CD4-positive, CD25-positive, alpha-beta regulatory T cell (primary cell): Measurements from ENCODE around the gene DVL1. TPM values are rescaled to one million over a fixed set of nuclear protein-coding genes. Genes with fewer than 3 reads are reported as not detected.

Source experiments
- ATAC-seq, 2 donors: fragments of 150-1000 bp; cut with Tn5 transposase; one replicate each; pipeline ENCODE4 v1.10.0; 2021; ENCODE audit warnings: low read depth in 2 of 2, moderate number of reproducible peaks in 2 of 2, moderate library complexity in 1 of 2
- DNase-seq, 3 donors: peaks; one replicate each; pipeline versions ENCODE4 v3.0.0 to v3.0.0-alpha.2; 2012 to 2022; ENCODE audit warnings: mixed read lengths in 1 of 3
- H3K27ac ChIP-seq: one replicate; pipeline ENCODE4 v1.7.0; 2013; ENCODE audit warnings: mild to moderate bottlenecking, low read length; ENCODE audit not compliant: insufficient read depth, poor library complexity, severe bottlenecking
- H3K27me3 ChIP-seq: one replicate; pipeline ENCODE4 v1.7.0; 2013; ENCODE audit warnings: low read length; ENCODE audit not compliant: control insufficient read depth, insufficient read depth
- H3K36me3 ChIP-seq: one replicate; pipeline ENCODE4 v1.7.0; 2013; ENCODE audit warnings: mild to moderate bottlenecking, low read length, moderate library complexity; ENCODE audit not compliant: control insufficient read depth, insufficient read depth
- H3K4me1 ChIP-seq: 2 replicates; pipeline ENCODE4 v1.7.0; 2013; ENCODE audit warnings: mild to moderate bottlenecking, low read length; ENCODE audit not compliant: insufficient read depth, control insufficient read depth, poor library complexity, severe bottlenecking
- H3K4me3 ChIP-seq: one replicate; pipeline ENCODE4 v1.7.0; 2013; ENCODE audit warnings: low read depth, mild to moderate bottlenecking, low read length, moderate library complexity
- H3K9me3 ChIP-seq, 2 experiments: 1 replicate in 1 of 2; 2 replicates in 1 of 2; pipeline ENCODE4 v1.7.0; 2013; ENCODE audit warnings: low read length in 2 of 2, mild to moderate bottlenecking in 1 of 2, moderate library complexity in 1 of 2; ENCODE audit not compliant: control insufficient read depth in 2 of 2
- H3K27ac Mint-ChIP-seq, 3 donors: one replicate each; pipeline ENCODE4 v1.8.0; 2020 to 2022; ENCODE audit warnings: mild to moderate bottlenecking in 3 of 3, mixed read lengths in 3 of 3, moderate library complexity in 2 of 3
- H3K27me3 Mint-ChIP-seq: one replicate; pipeline ENCODE4 v1.8.0; 2022; ENCODE audit warnings: mild to moderate bottlenecking, mixed read lengths
- H3K36me3 Mint-ChIP-seq: one replicate; pipeline ENCODE4 v1.8.0; 2020; ENCODE audit warnings: mixed read lengths
- H3K4me1 Mint-ChIP-seq, 4 donors: one replicate each; pipeline ENCODE4 v1.8.0; 2020 to 2022; ENCODE audit warnings: mixed read lengths in 4 of 4, mild to moderate bottlenecking in 1 of 4
- H3K4me3 Mint-ChIP-seq, 4 donors: one replicate each; pipeline ENCODE4 v1.8.0; 2020 to 2022; ENCODE audit warnings: mild to moderate bottlenecking in 4 of 4, mixed read lengths in 4 of 4, moderate library complexity in 3 of 4
- H3K9me3 Mint-ChIP-seq, 7 donors: one replicate each; pipeline ENCODE4 v1.8.0; 2020 to 2022; ENCODE audit warnings: mixed read lengths in 7 of 7, mild to moderate bottlenecking in 3 of 7, moderate library complexity in 2 of 7
- polyA plus RNA-seq, 4 donors: library from polyadenylated mRNA; unstranded; fragments of 300-500 nt; fragmentation: Illumina TruSeq; gene quantifications; one replicate each; pipeline ENCODE4 v1.2.3, GENCODE V29; 2021
- total RNA-seq: library from RNA; stranded (reverse); gene quantifications from one replicate; pipeline ENCODE4 v1.2.3, GENCODE V29; 2022

DVL1 gene
- total and polyA plus RNA-seq, 5 donors from 2014 or later: 0.43 to 40.0 (median 1.00) TPM

DNA sequence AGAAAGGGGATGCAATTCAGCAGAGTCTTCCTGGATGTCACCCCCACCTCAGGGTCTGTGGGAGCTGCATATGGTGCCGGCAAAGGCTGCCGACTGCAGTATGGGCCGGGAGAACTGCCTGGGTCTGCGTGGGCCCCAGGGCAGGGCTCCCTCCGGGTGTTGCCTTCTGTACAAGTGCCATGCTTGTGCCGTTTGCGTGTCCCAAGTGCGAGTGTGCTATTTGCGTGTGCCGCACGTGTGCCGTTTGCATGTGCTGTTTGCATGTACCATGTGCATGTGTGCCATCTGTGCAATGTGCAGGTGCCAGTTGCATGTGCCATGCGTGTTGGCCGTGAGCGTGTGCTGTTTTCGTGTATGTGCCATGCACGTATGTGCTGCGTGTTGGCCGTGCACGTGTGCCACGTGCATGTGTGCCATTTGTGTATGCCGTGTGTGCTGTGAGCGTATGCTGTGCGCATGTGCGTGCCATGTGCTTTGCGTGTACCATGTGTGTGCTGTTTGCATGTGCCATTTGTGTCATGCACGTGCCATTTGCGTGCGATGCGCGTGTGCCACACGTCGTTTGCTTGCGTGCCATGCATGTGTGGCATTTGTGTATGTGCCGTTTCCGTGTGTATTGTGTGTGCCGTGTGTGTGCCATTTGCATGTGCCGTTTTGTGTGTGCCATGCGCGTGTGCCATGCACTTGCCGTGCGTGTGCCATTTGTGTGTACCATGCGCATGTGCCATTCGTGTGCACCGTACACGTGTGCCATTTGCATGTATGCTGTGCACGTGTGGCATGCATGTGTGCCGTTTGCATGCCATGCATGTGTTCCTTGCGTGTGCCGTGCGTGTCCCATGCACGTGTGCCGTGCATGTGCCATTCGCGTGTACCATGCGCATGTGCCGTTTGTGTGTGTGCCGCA, 19.7 kb downstream of the DVL1 start:
- no peaks in the 10 kb centered on the region for H3K27me3 ChIP-seq
- peaks cover 0 to 23% (median 6%) of the 10 kb centered on the region in 4 donors for H3K4me1 Mint-ChIP-seq
- H3K4me1 ChIP-seq: peaks cover 21% of the 10 kb centered on the region
- no peak overlapping the region for H3K27ac Mint-ChIP-seq
- no peaks in the 10 kb centered on the region for H3K36me3 ChIP-seq
- ATAC-seq (no peak), DNase-seq (no peak)
- H3K9me3 ChIP-seq: no peaks in the 10 kb centered on the region
- peak overlapping the region in 1 of 4 donors; percentile 84 for H3K4me3 Mint-ChIP-seq
- H3K27ac ChIP-seq: no peak overlapping the region
- no peak overlapping the region for H3K4me3 ChIP-seq
- H3K36me3 Mint-ChIP-seq: no peaks in the 10 kb centered on the region
- no peaks in the 10 kb centered on the region for H3K27me3 Mint-ChIP-seq
- H3K9me3 Mint-ChIP-seq: no peaks in the 10 kb centered on the region

DNA sequence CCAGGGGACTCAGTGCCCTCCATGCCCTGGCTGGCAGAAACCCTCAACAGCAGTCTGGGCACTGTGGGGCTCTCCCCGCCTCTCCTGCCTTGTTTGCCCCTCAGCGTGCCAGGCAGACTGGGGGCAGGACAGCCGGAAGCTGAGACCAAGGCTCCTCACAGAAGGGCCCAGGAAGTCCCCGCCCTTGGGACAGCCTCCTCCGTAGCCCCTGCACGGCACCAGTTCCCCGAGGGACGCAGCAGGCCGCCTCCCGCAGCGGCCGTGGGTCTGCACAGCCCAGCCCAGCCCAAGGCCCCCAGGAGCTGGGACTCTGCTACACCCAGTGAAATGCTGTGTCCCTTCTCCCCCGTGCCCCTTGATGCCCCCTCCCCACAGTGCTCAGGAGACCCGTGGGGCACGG, 21.0 kb downstream of the DVL1 start:
- H3K4me3 Mint-ChIP-seq: no peak overlapping the region
- no peaks in the 10 kb centered on the region for H3K27me3 ChIP-seq
- DNase-seq (no peak), ATAC-seq (no peak)
- H3K4me3 ChIP-seq: no peak overlapping the region
- H3K36me3 Mint-ChIP-seq: no peaks in the 10 kb centered on the region
- H3K27ac ChIP-seq: no peak overlapping the region
- no peaks in the 10 kb centered on the region for H3K27me3 Mint-ChIP-seq
- H3K27ac Mint-ChIP-seq: no peak overlapping the region
- H3K4me1 ChIP-seq: peaks cover 25% of the 10 kb centered on the region
- H3K9me3 ChIP-seq: no peaks in the 10 kb centered on the region
- no peaks in the 10 kb centered on the region for H3K36me3 ChIP-seq
- H3K9me3 Mint-ChIP-seq: no peaks in the 10 kb centered on the region
- peaks cover 0 to 29% (median 7%) of the 10 kb centered on the region in 4 donors for H3K4me1 Mint-ChIP-seq

DNA sequence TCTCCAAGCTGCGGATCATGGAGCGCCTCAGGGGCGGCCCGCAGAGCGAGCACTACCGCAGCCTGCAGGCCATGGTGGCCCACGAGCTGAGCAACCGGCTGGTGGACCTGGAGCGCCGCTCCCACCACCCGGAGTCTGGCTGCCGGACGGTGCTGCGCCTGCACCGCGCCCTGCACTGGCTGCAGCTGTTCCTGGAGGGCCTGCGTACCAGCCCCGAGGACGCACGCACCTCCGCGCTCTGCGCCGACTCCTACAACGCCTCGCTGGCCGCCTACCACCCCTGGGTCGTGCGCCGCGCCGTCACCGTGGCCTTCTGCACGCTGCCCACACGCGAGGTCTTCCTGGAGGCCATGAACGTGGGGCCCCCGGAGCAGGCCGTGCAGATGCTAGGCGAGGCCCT, 21.9 kb downstream of the DVL1 start:
- no peak overlapping the region for H3K27ac ChIP-seq
- H3K4me3 Mint-ChIP-seq: peak overlapping the region; percentile 10 to 43 (median 38)
- no peak overlapping the region for H3K4me3 ChIP-seq
- H3K27me3 ChIP-seq: no peaks in the 10 kb centered on the region
- DNase-seq (no peak), ATAC-seq (no peak)
- no peaks in the 10 kb centered on the region for H3K36me3 ChIP-seq
- peaks cover 31% of the 10 kb centered on the region for H3K4me1 ChIP-seq
- H3K36me3 Mint-ChIP-seq: no peaks in the 10 kb centered on the region
- no peaks in the 10 kb centered on the region for H3K9me3 ChIP-seq
- no peaks in the 10 kb centered on the region for H3K9me3 Mint-ChIP-seq
- H3K27me3 Mint-ChIP-seq: no peaks in the 10 kb centered on the region
- H3K27ac Mint-ChIP-seq: no peak overlapping the region
- H3K4me1 Mint-ChIP-seq: peaks cover 0 to 36% (median 8%) of the 10 kb centered on the region in 4 donors

DNA sequence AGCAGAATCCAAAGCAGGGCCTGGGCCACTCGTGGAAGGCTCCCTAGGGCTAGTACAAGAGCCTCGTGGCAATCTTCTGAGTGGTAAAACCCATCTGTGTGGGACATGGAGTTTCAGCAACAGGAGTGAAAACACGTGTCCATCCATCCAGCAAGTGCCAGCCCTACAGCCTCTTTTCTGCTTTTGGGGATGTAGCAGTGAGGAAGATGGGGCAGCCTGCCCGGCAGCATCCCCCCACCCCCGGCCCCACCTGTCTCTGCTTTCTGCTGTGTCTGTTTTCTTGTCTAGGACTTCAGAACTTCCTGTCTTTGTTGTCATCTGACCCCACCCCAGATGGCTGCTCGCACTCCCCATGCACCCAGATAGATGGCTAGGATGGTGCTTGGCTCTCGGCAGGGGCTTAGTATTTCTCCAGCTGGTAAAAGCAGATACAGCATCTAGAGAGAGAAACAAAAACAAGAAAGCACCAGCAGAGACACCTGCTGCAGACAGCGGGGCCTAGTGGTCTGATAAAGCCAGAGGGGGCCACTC, 23.1 kb downstream of the DVL1 start:
- H3K27me3 ChIP-seq: no peaks in the 10 kb centered on the region
- H3K27ac ChIP-seq: peak overlapping the region; percentile 78
- Mint-ChIP-seq H3K4me3 (peak overlapping the region; percentile 75 to 89 (median 83)), H3K4me1 (peaks cover 0 to 45% (median 8%) of the 10 kb centered on the region in 4 donors), H3K27me3 (no peaks in the 10 kb centered on the region), H3K9me3 (no peaks in the 10 kb centered on the region), H3K36me3 (no peaks in the 10 kb centered on the region), H3K27ac (peak overlapping the region in 2 of 3 donors; percentile 48 to 65)
- peaks cover 43% of the 10 kb centered on the region for H3K4me1 ChIP-seq
- H3K9me3 ChIP-seq: no peaks in the 10 kb centered on the region
- H3K36me3 ChIP-seq: no peaks in the 10 kb centered on the region
- peak overlapping the region; percentile 61 for H3K4me3 ChIP-seq
- ATAC-seq (no peak), DNase-seq (peak in 1 of 3 donors; percentile 61)

DNA sequence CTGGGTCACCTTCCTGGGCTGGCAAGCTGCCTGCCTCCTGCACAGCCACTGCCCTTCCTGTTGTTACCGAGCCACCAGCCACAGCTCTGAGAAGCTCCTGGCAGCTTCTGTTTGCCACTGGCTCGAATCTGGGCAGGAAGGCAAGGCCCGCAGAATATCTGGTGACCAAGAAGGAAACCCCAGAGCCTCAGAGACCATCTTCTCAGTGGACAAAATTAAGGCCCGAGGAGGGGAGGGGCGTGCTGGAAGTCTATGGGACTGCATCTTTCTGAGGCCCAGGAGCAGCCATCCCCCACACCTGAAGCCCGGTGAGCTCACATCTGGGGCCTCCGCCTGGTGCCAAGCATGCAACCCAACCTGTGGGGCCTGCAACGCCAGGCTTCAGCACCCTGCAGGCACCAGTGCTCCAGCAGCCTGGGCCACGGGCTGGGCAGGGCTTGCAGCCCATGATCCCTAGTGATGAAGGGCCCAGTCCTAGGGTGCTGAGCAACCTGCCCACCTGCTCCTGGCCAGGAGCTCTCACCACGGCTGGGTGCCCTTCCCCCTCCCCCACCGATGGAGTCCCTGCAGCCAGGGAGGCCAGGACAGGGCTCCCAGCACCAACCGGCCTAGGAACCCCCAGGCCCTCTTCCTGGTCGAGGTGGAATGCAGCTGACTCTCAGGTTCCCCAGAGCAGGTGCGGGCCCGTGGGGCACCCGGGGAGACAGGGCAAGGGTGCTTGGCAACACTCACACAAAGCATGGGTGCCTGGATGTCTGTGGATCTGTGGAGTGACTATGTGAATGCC, 23.7 kb downstream of the DVL1 start:
- Mint-ChIP-seq H3K36me3 (no peaks in the 10 kb centered on the region), H3K27me3 (no peaks in the 10 kb centered on the region), H3K9me3 (no peaks in the 10 kb centered on the region), H3K4me3 (peak overlapping the region; percentile 75 to 89 (median 83)), H3K4me1 (peaks cover 0 to 45% (median 8%) of the 10 kb centered on the region in 4 donors), H3K27ac (peak overlapping the region in 2 of 3 donors; percentile 12 to 67)
- peak in 1 of 3 donors; percentile 49 for DNase-seq
- Histone ChIP-seq H3K4me1 (peaks cover 43% of the 10 kb centered on the region), H3K27me3 (no peaks in the 10 kb centered on the region), H3K27ac (peak overlapping the region; percentile 78), H3K9me3 (no peaks in the 10 kb centered on the region), H3K4me3 (peak overlapping the region; percentile 61), H3K36me3 (peaks cover 3% of the 10 kb centered on the region)
- ATAC-seq: no peak

GRCh38 chr1:1324524-1325287, 24.5 kb downstream of the DVL1 start, which contains the start of the genes CPTP and INTS11:
TSS of gene CPTP (plus strand) at chr1:1324802. CDS start at chr1:1326911, 2,109 bp downstream.
TSS of gene INTS11 (minus strand) at chr1:1324660. CDS start at chr1:1324608, 52 bp downstream.
- H3K36me3 ChIP-seq: peaks cover 11% of the 10 kb centered on the region
- H3K27ac ChIP-seq: peak within 1 kb of the TSS; percentile 78
- Mint-ChIP-seq H3K4me1 (peaks cover 0 to 51% (median 8%) of the 10 kb centered on the region in 4 donors), H3K4me3 (peak within 1 kb of the TSS; percentile 86 to 93 (median 92)), H3K27ac (peak within 1 kb of the TSS; percentile 63 to 91 (median 90)), H3K27me3 (no peaks in the 10 kb centered on the region), H3K36me3 (no peaks in the 10 kb centered on the region), H3K9me3 (no peaks in the 10 kb centered on the region)
- H3K27me3 ChIP-seq: no peaks in the 10 kb centered on the region
- DNase-seq (peak; percentile 94 to 96 (median 94)), ATAC-seq (peak; percentile 83 to 86)
- H3K4me3 ChIP-seq: peak within 1 kb of the TSS; percentile 61
- H3K9me3 ChIP-seq: no peaks in the 10 kb centered on the region
- peaks cover 43% of the 10 kb centered on the region for H3K4me1 ChIP-seq

GRCh38 chr1:1324084-1324523, 25.1 kb downstream of the DVL1 start:
- Histone ChIP-seq H3K27me3 (no peaks in the 10 kb centered on the region), H3K4me1 (peaks cover 43% of the 10 kb centered on the region), H3K36me3 (peaks cover 14% of the 10 kb centered on the region), H3K4me3 (no peak overlapping the region), H3K9me3 (no peaks in the 10 kb centered on the region), H3K27ac (peak overlapping the region; percentile 78)
- Mint-ChIP-seq H3K27me3 (no peaks in the 10 kb centered on the region), H3K36me3 (peaks cover 5% of the 10 kb centered on the region), H3K4me3 (peak overlapping the region in 3 of 4 donors; percentile 70 to 92 (median 89)), H3K9me3 (no peaks in the 10 kb centered on the region), H3K4me1 (peaks cover 0 to 54% (median 8%) of the 10 kb centered on the region in 4 donors), H3K27ac (peak overlapping the region in 1 of 3 donors; percentile 41)
- DNase-seq: no peak
- peak in 1 of 2 donors; percentile 16 for ATAC-seq
